Fibroblast of pulmonary artery (primary cell): ENCODE measurements around the gene ACO2.

Experiments
- DNase-seq: peaks from one replicate; pipeline ENCODE4 v3.0.0-alpha.2; 2010; ENCODE audit warnings: low read depth
- H3K4me3 ChIP-seq: replicated peaks from 2 replicates; pipeline ENCODE4 v1.5.1; 2011; ENCODE audit warnings: low read depth, mild to moderate bottlenecking, control low read depth, low read length, moderate library complexity
- CTCF ChIP-seq: IDR thresholded peaks from 2 replicates; pipeline ENCODE4 v1.5.1; 2011; ENCODE audit warnings: mild to moderate bottlenecking, control low read depth, low read length, inconsistent platforms; ENCODE audit errors: missing control alignments

The ACO2 gene

GRCh38 chr22:41461901-41462300, 7.0 kb upstream of the ACO2 start:
- H3K4me3 ChIP-seq = no peak overlapping the region
- DNase-seq = no peak
- TF ChIP-seq CTCF = no peak

- peak overlapping the region; percentile 92 for H3K4me3 ChIP-seq
- TF ChIP-seq CTCF = no peak
- DNase-seq = no peak
These were observed 418 bp downstream of the ACO2 start for GRCh38 chr22:41469218-41469851.

- DNase-seq = no peak
- H3K4me3 ChIP-seq = no peak overlapping the region
- TF ChIP-seq CTCF = no peak
These were observed 2.0 kb downstream of the ACO2 start for GRCh38 chr22:41470886-41471285.

- H3K4me3 ChIP-seq = no peak overlapping the region
- no peak for TF ChIP-seq CTCF
- no peak for DNase-seq
These were observed 2.7 kb downstream of the ACO2 start for GRCh38 chr22:41471568-41471967.

- DNase-seq = no peak
- no peak for TF ChIP-seq CTCF
- H3K4me3 ChIP-seq = no peak overlapping the region
These were observed 6.0 kb downstream of the ACO2 start for GRCh38 chr22:41474872-41475451.

GRCh38 chr22:41478473-41478872, 9.6 kb downstream of the ACO2 start:
- no peak overlapping the region for H3K4me3 ChIP-seq
- TF ChIP-seq CTCF = no peak
- no peak for DNase-seq
